SK-N-SH (cell line): ENCODE measurements around the gene DUS4L.

ENCODE experiments used
- JUND ChIP-seq: IDR thresholded peaks from 2 replicates; pipeline ENCODE4 v1.4.0; 2012
- MXI1 ChIP-seq: IDR thresholded peaks from 2 replicates; pipeline ENCODE4 v1.6.1; 2012; ENCODE audit warnings: mild to moderate bottlenecking, low read depth, low read length, improper control_type of control experiment
- POLR2AphosphoS5 ChIP-seq: IDR thresholded peaks from 2 replicates; pipeline ENCODE4 v1.6.1; 2012; ENCODE audit warnings: low read depth, low read length
- TF ChIP-seq, protein P1 (sequence below): fragments of 200-600 bp; sonication (generic); IDR thresholded peaks from 2 replicates; pipeline ENCODE4 v1.6.1; 2017; ENCODE audit warnings: antibody characterized with exemption, mild to moderate bottlenecking, moderate library complexity

GRCh38 chr7:107560898-107561516 lies 2.8 kb upstream of the DUS4L start:
- TF ChIP-seq, protein P1, sequence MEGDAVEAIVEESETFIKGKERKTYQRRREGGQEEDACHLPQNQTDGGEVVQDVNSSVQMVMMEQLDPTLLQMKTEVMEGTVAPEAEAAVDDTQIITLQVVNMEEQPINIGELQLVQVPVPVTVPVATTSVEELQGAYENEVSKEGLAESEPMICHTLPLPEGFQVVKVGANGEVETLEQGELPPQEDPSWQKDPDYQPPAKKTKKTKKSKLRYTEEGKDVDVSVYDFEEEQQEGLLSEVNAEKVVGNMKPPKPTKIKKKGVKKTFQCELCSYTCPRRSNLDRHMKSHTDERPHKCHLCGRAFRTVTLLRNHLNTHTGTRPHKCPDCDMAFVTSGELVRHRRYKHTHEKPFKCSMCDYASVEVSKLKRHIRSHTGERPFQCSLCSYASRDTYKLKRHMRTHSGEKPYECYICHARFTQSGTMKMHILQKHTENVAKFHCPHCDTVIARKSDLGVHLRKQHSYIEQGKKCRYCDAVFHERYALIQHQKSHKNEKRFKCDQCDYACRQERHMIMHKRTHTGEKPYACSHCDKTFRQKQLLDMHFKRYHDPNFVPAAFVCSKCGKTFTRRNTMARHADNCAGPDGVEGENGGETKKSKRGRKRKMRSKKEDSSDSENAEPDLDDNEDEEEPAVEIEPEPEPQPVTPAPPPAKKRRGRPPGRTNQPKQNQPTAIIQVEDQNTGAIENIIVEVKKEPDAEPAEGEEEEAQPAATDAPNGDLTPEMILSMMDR = no peak
- TF ChIP-seq JUND = no peak
- TF ChIP-seq POLR2AphosphoS5 = no peak
- TF ChIP-seq MXI1 = no peak
